Measurements from ENCODE around the gene EXOC3L1.

The EXOC3L1 gene, protein sequence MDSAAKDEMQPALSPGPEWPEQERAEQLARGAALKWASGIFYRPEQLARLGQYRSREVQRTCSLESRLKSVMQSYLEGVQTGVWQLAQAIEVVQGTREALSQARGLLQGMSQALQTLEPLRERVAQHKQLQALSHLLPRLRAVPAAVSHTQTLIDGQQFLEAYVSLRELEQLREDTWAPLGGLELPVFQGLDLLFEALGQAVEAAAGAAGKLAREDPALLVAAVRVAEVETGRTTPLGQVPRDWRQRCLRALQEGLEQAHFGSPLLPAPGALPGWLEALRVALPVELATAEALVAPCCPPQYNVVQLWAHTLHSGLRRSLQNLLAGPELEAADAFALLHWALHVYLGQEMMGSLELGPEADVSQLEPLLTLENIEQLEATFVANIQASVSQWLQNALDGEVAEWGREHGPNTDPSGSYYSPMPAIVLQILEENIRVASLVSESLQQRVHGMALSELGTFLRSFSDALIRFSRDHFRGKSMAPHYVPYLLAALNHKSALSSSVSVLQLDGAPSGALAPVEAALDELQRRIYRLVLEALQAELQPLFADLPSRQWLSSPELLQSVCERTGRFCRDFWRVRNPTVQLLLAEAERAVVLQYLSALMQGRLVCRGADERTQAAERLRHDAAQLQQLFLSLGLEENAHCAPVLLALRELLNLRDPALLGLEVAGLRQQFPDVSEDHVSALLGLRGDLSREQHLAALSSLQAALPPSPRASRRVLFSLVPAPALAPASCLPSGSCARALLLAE

DNA sequence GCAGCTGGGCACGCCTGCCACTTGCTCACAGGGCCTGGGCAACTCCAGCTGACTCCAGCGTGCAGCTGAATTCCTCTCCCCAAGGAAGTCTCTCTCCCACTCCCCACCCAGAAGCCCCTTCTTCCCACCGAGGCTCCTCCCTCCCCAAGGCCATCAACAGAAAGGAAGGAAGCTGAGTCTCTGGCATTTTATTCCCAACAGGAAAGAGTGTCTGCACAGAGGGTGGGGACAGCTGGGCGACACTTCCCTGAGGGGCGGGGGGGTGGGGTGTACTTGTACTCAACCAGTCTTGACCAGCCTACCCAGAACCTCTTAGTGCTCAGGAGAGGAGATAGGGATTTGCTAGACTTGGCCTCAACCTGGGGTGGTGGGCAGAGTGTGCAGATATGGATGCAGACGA is at the start of gene EXOC3L1:
Gene EXOC3L1 (minus strand): TSS at position 96 of the 400 bp plus-strand sequence. CDS start 460 bp downstream, outside the sequence.
- TF ChIP-seq, protein P1, sequence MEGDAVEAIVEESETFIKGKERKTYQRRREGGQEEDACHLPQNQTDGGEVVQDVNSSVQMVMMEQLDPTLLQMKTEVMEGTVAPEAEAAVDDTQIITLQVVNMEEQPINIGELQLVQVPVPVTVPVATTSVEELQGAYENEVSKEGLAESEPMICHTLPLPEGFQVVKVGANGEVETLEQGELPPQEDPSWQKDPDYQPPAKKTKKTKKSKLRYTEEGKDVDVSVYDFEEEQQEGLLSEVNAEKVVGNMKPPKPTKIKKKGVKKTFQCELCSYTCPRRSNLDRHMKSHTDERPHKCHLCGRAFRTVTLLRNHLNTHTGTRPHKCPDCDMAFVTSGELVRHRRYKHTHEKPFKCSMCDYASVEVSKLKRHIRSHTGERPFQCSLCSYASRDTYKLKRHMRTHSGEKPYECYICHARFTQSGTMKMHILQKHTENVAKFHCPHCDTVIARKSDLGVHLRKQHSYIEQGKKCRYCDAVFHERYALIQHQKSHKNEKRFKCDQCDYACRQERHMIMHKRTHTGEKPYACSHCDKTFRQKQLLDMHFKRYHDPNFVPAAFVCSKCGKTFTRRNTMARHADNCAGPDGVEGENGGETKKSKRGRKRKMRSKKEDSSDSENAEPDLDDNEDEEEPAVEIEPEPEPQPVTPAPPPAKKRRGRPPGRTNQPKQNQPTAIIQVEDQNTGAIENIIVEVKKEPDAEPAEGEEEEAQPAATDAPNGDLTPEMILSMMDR (IDR thresholded peaks at IDR 0.05; ENCODE audit: low read depth, low read length), result no peak
- DNase-seq (ENCODE audit: extremely low read depth, low read depth), result no peak

DNA sequence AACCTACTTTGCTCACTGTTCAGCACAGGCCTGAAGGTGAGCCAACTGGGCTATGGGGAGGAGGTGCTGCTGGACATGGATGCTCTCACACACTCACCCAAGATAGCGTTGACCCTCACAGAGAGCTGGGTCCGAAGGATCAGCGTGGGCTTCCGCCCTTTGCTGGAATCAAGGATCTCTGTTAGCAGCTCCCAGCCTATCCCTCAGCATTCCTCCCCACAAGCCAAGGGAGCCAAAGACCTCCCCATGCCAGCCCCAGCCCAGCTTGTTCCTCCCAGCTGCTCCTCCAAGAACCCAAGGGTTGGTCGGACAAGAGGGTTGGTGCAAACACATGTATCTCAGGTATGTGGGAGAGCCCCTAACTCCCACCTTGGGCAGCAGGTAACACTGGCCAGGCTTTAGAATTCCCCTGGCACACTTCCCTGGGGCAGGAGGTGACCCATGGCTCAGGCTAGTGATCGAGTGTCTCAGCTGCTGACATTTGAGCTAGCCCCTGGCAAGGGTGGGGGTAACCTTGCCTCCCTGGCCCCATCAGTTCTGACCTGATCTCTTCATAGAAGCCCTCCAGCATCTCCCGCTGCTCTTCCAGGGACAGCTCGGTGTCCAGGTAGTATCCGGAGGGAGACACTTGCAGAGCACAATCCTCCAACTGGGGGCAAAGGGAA is 49.0 kb upstream of the EXOC3L1 start:
- no peak for DNase-seq (ENCODE audit: extremely low read depth, low read depth)
- TF ChIP-seq, protein P1 (IDR thresholded peaks at IDR 0.05; ENCODE audit: low read depth, low read length), result no peak

DNA sequence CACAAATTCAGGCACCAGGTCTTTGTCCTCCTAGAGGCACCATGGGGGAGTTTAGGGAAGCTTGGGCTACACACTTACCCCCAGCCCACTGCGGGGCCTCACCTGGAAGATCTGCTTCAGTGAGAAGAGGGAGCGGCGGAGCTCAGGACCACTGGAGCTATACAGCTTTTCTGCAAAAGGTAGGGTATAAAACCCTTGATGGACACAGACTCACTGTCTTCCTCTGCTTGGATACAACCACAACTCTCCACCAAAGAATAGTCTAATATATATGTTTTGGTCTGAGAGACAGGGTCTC is 48.3 kb upstream of the EXOC3L1 start:
- no peak for DNase-seq (ENCODE audit: extremely low read depth, low read depth)
- TF ChIP-seq, protein P1 (IDR thresholded peaks at IDR 0.05; ENCODE audit: low read depth, low read length), result no peak

DNA sequence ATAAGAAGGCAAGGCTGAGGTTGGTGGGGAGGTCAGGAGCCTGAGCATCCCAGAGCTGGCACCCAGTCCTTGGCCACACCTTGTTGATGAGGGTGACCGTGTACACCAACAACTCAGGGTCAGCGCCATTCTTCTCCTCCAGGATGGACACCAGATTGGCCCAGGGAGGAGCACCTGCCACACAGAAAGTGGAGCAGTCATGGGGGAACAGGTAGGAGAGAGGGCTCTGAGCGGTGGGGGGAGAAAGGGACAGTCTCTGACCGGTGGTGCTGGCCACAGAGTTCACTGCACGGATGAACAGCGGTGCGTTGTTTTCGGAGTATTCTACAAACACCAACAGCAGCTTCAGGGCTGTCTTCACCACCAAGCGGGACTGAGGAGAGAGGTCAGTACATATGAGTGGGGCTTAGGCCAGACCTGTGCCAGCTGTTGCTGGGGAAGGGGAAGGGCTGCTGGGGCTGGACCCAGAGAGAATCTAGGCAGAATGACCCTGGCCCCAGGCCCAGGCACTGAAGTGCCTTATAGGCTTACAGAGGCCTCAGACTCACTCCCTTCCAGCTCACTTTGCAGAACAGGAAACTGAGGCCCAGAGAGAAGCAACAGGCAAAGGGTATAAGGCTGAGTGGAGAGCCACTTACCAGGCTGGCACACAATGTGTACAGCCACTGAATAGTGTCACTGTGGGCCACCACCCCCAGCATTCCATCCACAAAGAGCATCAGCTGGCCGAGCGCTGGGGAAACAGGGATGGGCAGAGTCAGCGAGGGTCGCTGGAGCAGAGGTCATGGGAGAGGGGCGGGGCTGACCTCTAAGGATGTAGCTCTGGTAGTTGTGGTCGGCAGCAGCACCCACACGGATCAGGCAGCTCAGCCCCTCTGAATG is 47.7 kb upstream of the EXOC3L1 start:
- TF ChIP-seq, protein P1 (IDR thresholded peaks at IDR 0.05; ENCODE audit: low read depth, low read length), result no peak
- DNase-seq (ENCODE audit: extremely low read depth, low read depth), result no peak

GRCh38 chr16:67236563-67237395 is 46.8 kb upstream of the EXOC3L1 start:
- TF ChIP-seq, protein P1 (IDR thresholded peaks at IDR 0.05; ENCODE audit: low read depth, low read length), result no peak

GRCh38 chr16:67235816-67236562 is 46.1 kb upstream of the EXOC3L1 start:
- TF ChIP-seq, protein P1 (IDR thresholded peaks at IDR 0.05; ENCODE audit: low read depth, low read length), result no peak
- DNase-seq (ENCODE audit: extremely low read depth, low read depth), result no peak

More at GRCh38 chr16:67236563-67237395, 46.8 kb upstream of the EXOC3L1 start:
- DNase-seq (ENCODE audit: extremely low read depth, low read depth), result no peak

Data from AG09319 (cell line).